H1 (cell line): ENCODE measurements around the gene JAKMIP1. TPM values are rescaled to one million over a fixed set of nuclear protein-coding genes. Genes with fewer than 3 reads are reported as not detected.

ENCODE experiments used
- CTCF ChIA-PET: fragments of 300-600 bp; sonication (Branson Sonifier 250); formaldehyde crosslinking; loops from one replicate; lab custom pipeline; 2021; ENCODE audit not compliant: partially characterized antibody; lab: Charles Lee
- POLR2A ChIA-PET: fragments of 300-600 bp; sonication (Branson Sonifier 250); formaldehyde crosslinking; loops from one replicate; lab custom pipeline; 2021; ENCODE audit warnings: inconsistent platforms; ENCODE audit not compliant: partially characterized antibody; lab: Charles Lee
- DNase-seq, 2 experiments: peaks; one replicate each; pipeline versions ENCODE4 v3.0.0 to v3.0.0-alpha.2; 2010 to 2022; ENCODE audit warnings: low spot score in 2 of 2, low read depth in 1 of 2, mixed read lengths in 1 of 2
- FAIRE-seq: peaks from 2 replicates; lab custom pipeline; 2011; peaks lifted over from hg19 to GRCh38; lab: Jason Lieb, UNC
- H2AFZ ChIP-seq: 2 replicates; pipeline ENCODE4 v1.8.1; 2012; ENCODE audit warnings: low read length, inconsistent platforms
- H2AK5ac ChIP-seq: 2 replicates; pipeline ENCODE4 v1.6.1; 2013; ENCODE audit warnings: low read depth, low read length
- H2BK120ac ChIP-seq: replicated peaks from 2 replicates; pipeline ENCODE3; 2013; ENCODE audit warnings: low read depth, low read length, inconsistent platforms
- H2BK12ac ChIP-seq: 2 replicates; pipeline ENCODE4 v1.6.1; 2013; ENCODE audit warnings: low read depth, low read length
- H2BK15ac ChIP-seq: 2 replicates; pipeline ENCODE4 v1.6.1; 2013; ENCODE audit warnings: low read length
- H2BK20ac ChIP-seq: 2 replicates; pipeline ENCODE4 v1.6.1; 2013; ENCODE audit warnings: low read length
- H2BK5ac ChIP-seq: 2 replicates; pipeline ENCODE4 v1.6.1; 2013; ENCODE audit warnings: low read depth, low read length
- H3K14ac ChIP-seq: 2 replicates; pipeline ENCODE4 v1.6.1; 2013; ENCODE audit warnings: inconsistent platforms; ENCODE audit not compliant: insufficient read length
- H3K18ac ChIP-seq: 2 replicates; pipeline ENCODE4 v1.6.1; 2013; ENCODE audit warnings: low read length; ENCODE audit errors: extremely low read depth
- H3K23ac ChIP-seq: 2 replicates; pipeline ENCODE4 v1.6.1; 2013; ENCODE audit warnings: inconsistent platforms; ENCODE audit not compliant: insufficient read length
- H3K23me2 ChIP-seq: 2 replicates; pipeline ENCODE4 v1.6.1; 2013; ENCODE audit warnings: low read depth, low read length
- H3K27ac ChIP-seq: 2 replicates; pipeline ENCODE4 v1.6.1; 2011; ENCODE audit warnings: low read depth, low read length, inconsistent platforms
- H3K27me3 ChIP-seq, 4 experiments: replicated peaks in 1 of 4; 1 replicate in 1 of 4; 2 replicates in 3 of 4; pipeline versions ENCODE4 v1.6.1 to v1.8.1; 2011 to 2013; ENCODE audit warnings: low read length in 3 of 4, mild to moderate bottlenecking in 3 of 4, inconsistent platforms in 2 of 4, mixed read lengths in 2 of 4, moderate library complexity in 1 of 4; ENCODE audit not compliant: control insufficient read depth in 3 of 4, insufficient read depth in 3 of 4; ENCODE audit errors: extremely low read depth in 1 of 4
- H3K36me3 ChIP-seq, 4 experiments: 2 replicates each; pipeline versions ENCODE4 v1.6.1 to v1.8.1; 2011 to 2013; ENCODE audit warnings: mild to moderate bottlenecking in 4 of 4, low read length in 3 of 4, moderate library complexity in 2 of 4, control low read depth in 1 of 4, inconsistent platforms in 1 of 4; ENCODE audit not compliant: insufficient read depth in 4 of 4, control insufficient read depth in 2 of 4
- H3K4ac ChIP-seq: replicated peaks from 2 replicates; pipeline ENCODE3; 2013; ENCODE audit warnings: low read length, low read depth, mixed read lengths, inconsistent platforms; ENCODE audit not compliant: insufficient read length
- H3K4me1 ChIP-seq, 4 experiments: replicated peaks in 1 of 4; 1 replicate in 1 of 4; 2 replicates in 3 of 4; pipeline versions ENCODE4 v1.6.1 to v1.8.1; 2011 to 2013; ENCODE audit warnings: low read length in 3 of 4, inconsistent platforms in 2 of 4, mixed read lengths in 1 of 4; ENCODE audit not compliant: insufficient read depth in 4 of 4, control insufficient read depth in 3 of 4
- H3K4me2 ChIP-seq, 2 experiments: 2 replicates each; pipeline versions ENCODE4 v1.6.1 to v1.8.1; 2011 to 2013; ENCODE audit warnings: low read depth in 2 of 2, low read length in 2 of 2, control low read depth in 1 of 2, inconsistent platforms in 1 of 2, mild to moderate bottlenecking in 1 of 2; ENCODE audit not compliant: insufficient read depth in 1 of 2
- H3K4me3 ChIP-seq, 4 experiments: fragments of 200-600, 300-600 bp in 1 of 4; sonication (generic), shearing (Covaris generic), sonication (Bioruptor Twin) in 1 of 4; 2 replicates each; pipeline versions ENCODE4 v1.5.1 to v1.8.1; 2011 to 2016; ENCODE audit warnings: low read length in 4 of 4, low read depth in 3 of 4, control low read depth in 2 of 4, inconsistent platforms in 2 of 4, mild to moderate bottlenecking in 2 of 4, mixed read lengths in 1 of 4, moderate library complexity in 1 of 4; ENCODE audit not compliant: insufficient read depth in 2 of 4; ENCODE audit errors: extremely low read depth in 1 of 4
- H3K56ac ChIP-seq: replicated peaks from 2 replicates; pipeline ENCODE3; 2013; ENCODE audit warnings: low read depth, mild to moderate bottlenecking, mixed read lengths, low read length, inconsistent platforms; ENCODE audit not compliant: insufficient read length
- H3K79me1 ChIP-seq: 2 replicates; pipeline ENCODE4 v1.6.1; 2013; ENCODE audit warnings: low read depth, low read length, control low read depth
- H3K79me2 ChIP-seq, 2 experiments: 2 replicates each; pipeline versions ENCODE4 v1.6.1 to v1.8.1; 2012 to 2013; ENCODE audit warnings: low read length in 2 of 2, mild to moderate bottlenecking in 2 of 2, inconsistent platforms in 1 of 2; ENCODE audit not compliant: insufficient read depth in 2 of 2, control insufficient read depth in 1 of 2
- H3K9ac ChIP-seq, 4 experiments: replicated peaks in 1 of 4; 1 replicate in 1 of 4; 2 replicates in 3 of 4; pipeline versions ENCODE4 v1.6.1 to v1.8.1; 2011 to 2013; ENCODE audit warnings: low read depth in 3 of 4, low read length in 3 of 4, control low read depth in 2 of 4, mild to moderate bottlenecking in 2 of 4, moderate library complexity in 2 of 4, inconsistent platforms in 1 of 4; ENCODE audit errors: extremely low read depth in 1 of 4
- H3K9me3 ChIP-seq, 2 experiments: 2 replicates each; pipeline versions ENCODE4 v1.6.1 to v1.8.1; 2012 to 2013; ENCODE audit warnings: mild to moderate bottlenecking in 2 of 2, moderate library complexity in 2 of 2, control low read depth in 1 of 2, inconsistent platforms in 1 of 2, low read depth in 1 of 2, low read length in 1 of 2, mixed read lengths in 1 of 2; ENCODE audit not compliant: insufficient read depth in 2 of 2
- H4K20me1 ChIP-seq, 2 experiments: replicated peaks in 1 of 2; 2 replicates each; pipeline versions ENCODE3 to v1.8.1; 2011 to 2013; ENCODE audit warnings: inconsistent platforms in 2 of 2, low read length in 2 of 2, mild to moderate bottlenecking in 1 of 2; ENCODE audit not compliant: insufficient read depth in 2 of 2, control insufficient read depth in 1 of 2
- H4K5ac ChIP-seq: 2 replicates; pipeline ENCODE4 v1.6.1; 2013; ENCODE audit warnings: low read length, low read depth, mixed read lengths, inconsistent platforms; ENCODE audit not compliant: insufficient read length
- H4K8ac ChIP-seq: 2 replicates; pipeline ENCODE4 v1.8.0; 2013; ENCODE audit warnings: mild to moderate bottlenecking, moderate library complexity, low read length, inconsistent platforms; ENCODE audit not compliant: insufficient read depth; ENCODE audit errors: extremely low read depth
- H4K91ac ChIP-seq: replicated peaks from 2 replicates; pipeline ENCODE3; 2013; ENCODE audit warnings: low read length, mixed read lengths, inconsistent platforms; ENCODE audit not compliant: insufficient read length
- BRCA1 ChIP-seq: IDR thresholded peaks from 2 replicates; pipeline ENCODE4 v1.6.1; 2012; ENCODE audit warnings: low read depth, low read length, improper control_type of control experiment
- EZH2 ChIP-seq: fragments of 200-600 bp; sonication (generic); IDR thresholded peaks from 2 replicates; pipeline ENCODE4 v1.7.1; 2012; ENCODE audit warnings: low read depth, mild to moderate bottlenecking, moderate library complexity, low read length, inconsistent platforms; ENCODE audit not compliant: severe bottlenecking
- GTF2F1 ChIP-seq: IDR thresholded peaks from 2 replicates; pipeline ENCODE4 v1.6.1; 2012; ENCODE audit warnings: low read depth, low read length, improper control_type of control experiment, borderline replicate concordance
- NRF1 ChIP-seq: IDR thresholded peaks from 2 replicates; pipeline ENCODE4 v1.6.1; 2011; ENCODE audit warnings: mild to moderate bottlenecking, low read depth, low read length, improper control_type of control experiment
- PHF8 ChIP-seq: fragments of 200-600 bp; sonication (generic); conservative IDR thresholded peaks from 2 replicates; pipeline ENCODE4 v1.7.1; 2012; ENCODE audit warnings: low read depth, mild to moderate bottlenecking, inconsistent platforms, low read length, moderate library complexity
- TBP ChIP-seq: IDR thresholded peaks from 2 replicates; pipeline ENCODE4 v1.6.1; 2011; ENCODE audit warnings: low read depth, low read length, improper control_type of control experiment
- ZNF274 ChIP-seq: IDR thresholded peaks from 2 replicates; pipeline ENCODE4 v1.7.0; 2012; ENCODE audit warnings: low read length, borderline replicate concordance; ENCODE audit errors: extremely low read depth
- WGBS, 2 experiments: shearing (Covaris generic) in 1 of 2; methylation state at CpG; one replicate each; pipeline versions ENCODE4 v1.1.6 to v1.1.7; 2013 to 2015; ENCODE audit warnings: low lambda C conversion rate in 2 of 2, mixed read lengths in 2 of 2, inconsistent platforms in 1 of 2, low coverage in 1 of 2, missing lambda C conversion rate in 1 of 2; ENCODE audit not compliant: insufficient replicate concordance in 2 of 2, insufficient coverage in 1 of 2, insufficient read length in 1 of 2; ENCODE audit errors: extremely low coverage in 1 of 2, missing lambda C conversion rate in 1 of 2; 5-methylcytosine and 5-hydroxymethylcytosine counted together
- polyA plus RNA-seq, 7 experiments: library from polyadenylated mRNA; depleted of rRNA in 3 of 7; stranded (reverse) in 5 of 7; unstranded in 2 of 7; fragments of >200 nt in 5 of 7; fragments of 200-250 nt in 2 of 7; gene quantifications; 1 replicate in 5 of 7; 2 replicates in 1 of 7; 4 replicates in 1 of 7; pipeline versions ENCODE4 v1.2.1 to v1.2.3, GENCODE V29; 2011 to 2013; ENCODE audit warnings: missing spikeins in 2 of 7, mixed read lengths in 2 of 7
- total RNA-seq: library from RNA; stranded (reverse); fragmentation: NEBNext Ultra II Directional; extraction: Animal tissue kit (Norgen Biotek cat#: 25700); gene quantifications from 2 replicates; pipeline ENCODE4 v1.2.1, GENCODE V29; 2021

The JAKMIP1 gene
- total and polyA plus RNA-seq, 2 of the 8 experiments (the other 6 are each of a cell fraction or from before 2014, with no cell fraction given): 2.5 to 4.4 TPM

DNA sequence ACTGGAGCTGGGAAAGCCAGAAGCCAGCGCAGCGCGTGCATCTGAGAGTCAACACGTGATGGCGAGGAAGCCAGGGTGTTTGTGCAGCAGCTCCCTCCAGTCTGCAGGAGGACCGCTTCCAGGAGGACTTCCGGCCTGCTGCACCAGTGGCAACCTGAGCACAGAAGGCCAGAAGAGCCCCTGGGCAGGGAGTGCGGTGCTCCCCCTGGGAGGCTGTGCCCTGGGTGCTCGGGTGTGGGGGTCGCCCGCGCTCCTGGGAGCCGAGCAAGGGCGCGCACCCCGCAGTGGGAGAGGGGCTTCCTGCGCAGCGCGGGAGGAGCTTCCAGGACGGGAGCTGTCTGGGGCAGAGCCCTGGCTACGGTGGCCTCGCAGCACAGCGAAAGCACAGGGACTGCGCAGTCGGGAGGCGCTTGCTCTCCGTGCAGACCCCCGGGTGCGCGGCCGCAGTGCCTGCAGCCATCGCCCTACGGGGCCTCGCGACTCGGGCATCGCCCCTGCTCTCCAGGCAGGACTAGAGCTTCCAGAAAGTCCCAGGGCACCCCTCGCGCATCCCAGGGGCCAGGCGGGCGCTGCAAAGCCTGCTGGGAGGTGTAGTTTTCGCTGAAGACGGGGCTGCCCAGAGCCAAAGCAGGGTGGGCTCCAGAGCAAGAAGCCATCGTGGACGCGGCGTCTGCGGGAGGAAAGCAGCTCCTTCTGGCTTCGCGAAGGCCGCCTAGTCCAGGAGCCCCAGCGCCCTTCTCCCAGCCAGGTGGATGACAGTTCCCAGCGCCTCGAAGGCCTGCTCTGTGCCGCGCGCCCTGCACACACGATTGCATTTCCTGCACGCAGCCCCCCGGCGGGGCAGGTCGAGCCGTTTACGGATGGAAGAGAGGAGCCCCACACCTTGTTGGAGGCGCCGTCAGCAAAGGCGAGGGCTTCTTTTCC, 45.2 kb upstream of the JAKMIP1 start:
- Histone ChIP-seq H3K4ac (no peak overlapping the region), H3K9ac (peak overlapping the region in 2 of 4 experiments; percentile 38; a peak in 3 of 7 replicates), H2AK5ac (no peak overlapping the region), H3K4me3 (peak overlapping the region; percentile 48 to 68 (median 58)), H2BK120ac (no peak overlapping the region), H3K79me1 (no peaks in the 10 kb centered on the region), H3K18ac (peak overlapping the region; percentile 96), H3K27ac (no peak overlapping the region), H4K5ac (no peak overlapping the region), H3K4me2 (peak overlapping the region; percentile 50 to 89), H2BK12ac (peak overlapping the region; percentile 29; the same call in 1 of the 2 replicates), H4K20me1 (no peaks in the 10 kb centered on the region), H2AFZ (peak overlapping the region; percentile 75; the same call in 1 of the 2 replicates), H2BK20ac (0 out of 2 replicates have a peak overlapping the region, but pooled peaks have one; percentile 61), H3K27me3 (peaks cover 1 to 15% (median 10%) of the 10 kb centered on the region in 4 experiments; a peak in 6 of 7 replicates), H2BK15ac (no peak overlapping the region), H3K4me1 (peaks cover 0 to 10% (median 7%) of the 10 kb centered on the region in 4 experiments; a peak in 4 of 7 replicates), H3K9me3 (no peaks in the 10 kb centered on the region), H4K91ac (peak overlapping the region; percentile 52), H3K23me2 (peaks cover 11% of the 10 kb centered on the region; the same call in 1 of the 2 replicates), H3K14ac (no peak overlapping the region), H3K79me2 (no peaks in the 10 kb centered on the region), H3K36me3 (no peaks in the 10 kb centered on the region), H2BK5ac (peak overlapping the region; percentile 83; the same call in 1 of the 2 replicates), H3K23ac (no peak overlapping the region), H4K8ac (peak overlapping the region; percentile 85), H3K56ac (no peak overlapping the region)
- POLR2A ChIA-PET: interaction anchor here (1.0 to 2.0 kb wide), 10 partner anchors 12 to 663 kb away, joined by 3 to 9 read pairs (median 4); partner anchors contain the start of gene WFS1
- DNase-seq: peak in 1 of 2 experiments; percentile 91
- WGBS, 2 experiments: 16% methylated on average over 59 of the region's 67 CpGs; no CpG with 5 or more reads in 1 of the 2 experiments
- peak; percentile 28 for FAIRE-seq
- CTCF ChIA-PET: interaction anchor here (0.8 to 37.7 kb wide), 15 partner anchors 12 to 245 kb away, joined by 3 to 908 read pairs (median 3); partner anchors contain the start of genes JAKMIP1 and WFS1
- TF ChIP-seq EZH2 (no peak), BRCA1 (no peak), ZNF274 (no peak), GTF2F1 (0 out of 2 replicates have a peak, but pooled peaks have one; percentile 14), PHF8 (peak; percentile 69), NRF1 (peak; percentile 6; the same call in 1 of the 2 replicates), TBP (peak; percentile 39; the same call in 1 of the 2 replicates)
